ENCODE data around the gene SLC16A1.
A peak's percentile ranks its signal among the peaks of the same experiment; 100 is the strongest.
"Not testable (repeated sequence)": the region's sequence is repeated elsewhere in the genome, so short reads cannot be mapped to it uniquely, and the experiment has no call there.

The SLC16A1 gene

GRCh38 chr1:112929979-112930378, 26.0 kb downstream of the SLC16A1 start:
- DNase-seq (ENCODE audit: low read depth, low spot score) = no peak
- H3K27ac ChIP-seq = no peak overlapping the region

DNA sequence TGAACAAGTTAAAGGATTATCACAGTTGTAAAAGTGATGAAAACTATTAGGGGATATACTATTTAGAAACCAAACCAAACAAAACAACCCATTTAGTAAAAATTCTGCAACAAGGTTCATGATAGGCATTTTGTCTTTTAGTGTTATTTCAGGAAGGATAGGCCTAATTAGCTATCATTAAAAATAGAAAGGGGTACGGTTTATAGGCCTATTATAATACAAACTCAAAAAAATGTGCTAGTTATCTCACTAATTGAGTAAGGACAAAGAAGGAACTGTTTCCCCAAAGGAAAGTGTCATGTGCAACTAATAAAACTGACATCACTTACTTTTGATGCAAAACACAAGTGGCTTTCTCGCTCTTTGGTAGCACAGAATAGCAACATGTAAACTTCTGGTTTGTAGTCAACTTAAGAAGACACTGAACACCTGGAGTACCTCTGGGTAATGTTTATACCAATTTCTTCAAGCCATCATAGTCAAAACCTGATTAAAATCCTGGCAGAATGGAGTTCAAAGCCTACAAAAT, 28.5 kb downstream of the SLC16A1 start:
- no peak for DNase-seq (ENCODE audit: low read depth, low spot score)
- no peak overlapping the region for H3K27ac ChIP-seq

GRCh38 chr1:112926858-112927257, 29.1 kb downstream of the SLC16A1 start:
- no peak overlapping the region for H3K27ac ChIP-seq
- DNase-seq (ENCODE audit: low read depth, low spot score) = no peak

- no peak for DNase-seq (ENCODE audit: low read depth, low spot score)
- H3K27ac ChIP-seq = no peak overlapping the region
These were observed 31.0 kb downstream of the SLC16A1 start for GRCh38 chr1:112925015-112925414.

DNA sequence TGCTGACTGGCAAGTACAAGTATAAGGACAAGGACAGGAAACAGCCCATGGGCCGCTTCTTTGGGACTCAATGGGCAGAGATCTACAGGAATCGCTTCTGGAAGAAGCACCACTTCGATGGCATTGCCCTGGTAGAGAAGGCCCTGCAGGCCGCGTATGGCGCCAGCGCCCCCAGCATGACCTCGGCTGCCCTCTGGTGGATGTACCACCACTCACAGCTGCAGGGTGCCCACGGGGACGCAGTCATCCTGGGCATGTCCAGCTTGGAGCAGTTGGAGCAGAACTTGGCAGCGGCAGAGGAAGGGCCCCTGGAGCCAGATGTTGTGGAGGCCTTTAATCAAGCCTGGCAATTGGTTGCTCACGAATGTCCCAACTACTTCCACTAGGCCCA, 32.0 kb downstream of the SLC16A1 start:
- DNase-seq (ENCODE audit: low read depth, low spot score) = no peak
- H3K27ac ChIP-seq = no peak overlapping the region

- no peak overlapping the region for H3K27ac ChIP-seq
- DNase-seq (ENCODE audit: low read depth, low spot score) = no peak
These were observed 32.6 kb downstream of the SLC16A1 start for GRCh38 chr1:112923234-112923958.

GRCh38 chr1:112911506-112912220, 44.3 kb downstream of the SLC16A1 start:
- DNase-seq (ENCODE audit: low read depth, low spot score) = no peak
- H3K27ac ChIP-seq = no peak overlapping the region

DNA sequence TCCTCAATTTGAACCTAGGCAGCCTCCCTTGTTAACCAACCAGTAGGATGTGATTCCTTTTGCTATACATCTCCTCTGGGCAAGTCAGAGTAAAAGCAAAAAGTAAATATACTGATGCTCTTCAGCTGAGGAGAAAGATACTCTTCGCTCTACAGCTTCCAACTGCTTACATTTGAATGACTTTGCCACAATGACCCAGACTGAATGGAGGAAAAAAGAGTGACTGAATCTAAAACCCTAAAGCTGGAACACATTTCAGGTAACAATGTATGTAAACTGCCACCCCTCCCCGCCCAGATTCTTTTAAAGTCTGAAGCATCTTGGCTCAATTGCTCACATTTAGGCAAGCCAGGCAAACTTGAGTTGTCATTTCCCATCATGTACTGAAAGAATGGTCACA, 46.1 kb downstream of the SLC16A1 start:
- no peak overlapping the region for H3K27ac ChIP-seq
- no peak for DNase-seq (ENCODE audit: low read depth, low spot score)

DNA sequence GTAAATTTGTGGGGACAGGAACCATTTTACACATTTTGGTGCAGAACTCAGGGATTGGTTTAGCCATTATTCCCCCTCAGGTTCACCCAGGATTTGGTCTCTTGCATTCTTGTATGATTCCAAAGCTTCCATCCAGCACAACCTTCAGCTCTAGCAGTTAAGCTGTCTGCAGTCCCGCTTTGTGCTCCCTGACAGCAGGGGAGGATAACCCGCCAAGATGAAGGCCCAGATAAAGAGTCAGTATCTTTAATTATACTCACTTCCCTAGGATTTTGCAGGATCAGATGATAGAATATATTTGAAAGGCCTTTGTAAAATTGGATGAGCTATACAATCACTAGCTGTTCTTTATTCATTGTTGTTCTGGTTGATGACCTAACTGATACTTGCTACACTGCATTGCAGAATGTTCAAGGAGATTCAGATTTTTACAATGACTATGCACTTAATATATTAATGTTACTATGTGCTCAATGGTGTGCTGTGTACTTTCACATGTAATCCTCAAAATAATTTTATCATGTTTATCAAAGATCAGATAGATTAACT, 49.8 kb downstream of the SLC16A1 start:
- no peak for DNase-seq (ENCODE audit: low read depth, low spot score)

GRCh38 chr1:112905395-112906149, 50.4 kb downstream of the SLC16A1 start:
- peak overlapping the region; percentile 88 for H3K27ac ChIP-seq

More for the DNA sequence above, 49.8 kb downstream of the SLC16A1 start:
- H3K27ac ChIP-seq = peak overlapping the region; percentile 88

DNA sequence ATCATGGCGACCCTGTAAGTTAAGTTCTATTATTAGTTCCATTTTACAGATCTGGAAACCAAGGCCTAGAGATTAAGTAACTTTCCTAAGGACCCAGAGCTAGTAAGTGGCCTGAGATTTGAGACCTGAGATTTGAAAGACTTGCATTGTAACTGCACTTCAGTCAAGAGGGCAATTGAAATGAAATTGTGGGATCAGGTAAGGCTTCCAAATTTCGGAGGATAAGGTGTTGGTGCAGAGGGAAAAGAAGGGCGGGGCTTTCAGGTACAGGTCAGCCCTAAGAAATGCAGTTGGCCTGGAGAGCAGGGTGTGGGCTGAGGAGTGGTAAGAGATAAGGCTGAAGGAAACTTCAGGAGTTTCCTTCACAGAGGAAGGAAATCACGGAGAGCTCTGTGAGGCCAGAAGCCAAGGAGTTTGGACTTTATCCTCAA, 51.1 kb downstream of the SLC16A1 start:
- peak overlapping the region; percentile 88 for H3K27ac ChIP-seq
- no peak for DNase-seq (ENCODE audit: low read depth, low spot score)

More at GRCh38 chr1:112905395-112906149, 50.4 kb downstream of the SLC16A1 start:
- no peak for DNase-seq (ENCODE audit: low read depth, low spot score)

DNA sequence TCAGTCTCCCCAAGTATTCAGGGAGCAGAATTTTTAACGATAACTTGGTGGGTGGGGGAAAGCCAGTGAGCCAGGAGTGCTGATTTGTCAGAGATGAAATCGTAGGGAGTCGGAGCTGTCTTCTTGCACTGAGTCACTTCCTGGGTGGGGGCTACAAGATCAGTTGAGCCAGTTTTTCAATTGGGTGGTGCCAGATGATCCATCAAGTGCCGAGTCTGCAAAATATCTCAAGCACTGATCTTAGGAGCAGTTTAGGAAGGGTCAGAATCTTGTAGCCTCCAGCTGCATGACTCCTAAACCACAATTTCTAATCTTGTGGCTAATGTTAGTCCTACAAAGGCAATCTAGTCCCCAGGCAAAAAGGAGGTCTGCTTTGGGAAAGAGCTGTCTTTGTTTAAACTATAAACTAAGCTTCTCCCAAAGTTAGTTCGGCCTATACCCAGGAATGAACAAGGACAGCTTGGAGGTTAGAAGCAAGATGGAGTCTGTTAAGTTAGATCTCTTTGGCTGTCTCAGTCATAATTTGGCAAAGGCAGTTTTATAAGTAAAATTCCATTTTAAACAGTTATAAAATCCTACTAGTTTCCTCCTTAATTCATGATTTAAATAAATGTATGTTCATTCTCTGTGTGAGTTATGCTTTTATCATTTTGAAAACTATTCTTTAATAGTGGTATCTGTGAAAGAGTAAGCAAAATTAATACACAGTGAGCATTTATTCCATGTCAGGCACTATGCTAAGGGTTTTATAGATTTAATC, 51.7 kb downstream of the SLC16A1 start:
- DNase-seq (ENCODE audit: low read depth, low spot score) = peak; percentile 83
- peak overlapping the region; percentile 88 for H3K27ac ChIP-seq

- no peak overlapping the region for H3K27ac ChIP-seq
- DNase-seq (ENCODE audit: low read depth, low spot score) = no peak
These were observed 53.8 kb downstream of the SLC16A1 start for GRCh38 chr1:112902221-112902620.

DNA sequence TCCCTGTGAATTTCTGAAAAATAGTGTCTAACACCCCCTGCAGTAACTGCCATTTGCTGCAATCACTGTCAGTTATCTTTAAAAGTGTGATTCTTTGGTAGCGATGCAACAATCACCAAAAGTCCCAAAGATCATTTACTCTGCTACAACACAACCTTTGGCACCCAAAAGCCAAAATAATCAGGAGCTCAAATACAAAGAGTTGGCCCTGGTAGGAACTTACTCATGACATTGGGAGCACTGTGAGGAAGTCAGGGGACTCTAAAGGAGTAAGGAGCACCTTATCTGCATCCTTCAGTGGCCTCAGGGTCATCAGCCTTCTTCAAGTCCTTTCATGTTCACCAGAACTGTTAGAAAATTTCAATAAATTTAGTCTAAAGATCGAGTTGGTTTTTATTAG, 54.6 kb downstream of the SLC16A1 start:
- no peak overlapping the region for H3K27ac ChIP-seq
- DNase-seq (ENCODE audit: low read depth, low spot score) = no peak

DNA sequence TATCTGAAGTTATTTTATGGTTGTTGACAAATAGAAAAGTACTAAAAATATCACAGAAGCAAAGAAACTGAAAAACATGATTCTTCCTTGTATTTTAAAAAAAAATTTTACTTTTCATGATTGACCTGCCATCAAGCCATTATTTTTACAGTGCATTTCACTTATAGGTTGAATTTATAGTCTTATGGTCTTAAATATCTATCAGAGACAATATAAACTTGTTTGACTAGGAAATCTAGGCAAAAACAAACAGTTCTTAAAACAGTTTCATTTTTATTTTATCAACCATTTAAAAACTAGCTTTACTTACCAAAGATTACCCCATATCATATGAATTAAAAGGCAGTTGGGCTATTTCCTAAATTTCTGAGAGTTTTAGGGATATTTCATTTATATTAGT, 59.2 kb downstream of the SLC16A1 start:
- no peak for DNase-seq (ENCODE audit: low read depth, low spot score)

GRCh38 chr1:112894561-112895011, 61.4 kb downstream of the SLC16A1 start:
- DNase-seq (ENCODE audit: low read depth, low spot score) = no peak
- no peak overlapping the region for H3K27ac ChIP-seq

More for the DNA sequence above, 59.2 kb downstream of the SLC16A1 start:
- H3K27ac ChIP-seq = no peak overlapping the region

- DNase-seq (ENCODE audit: low read depth, low spot score) = no peak
- H3K27ac ChIP-seq = no peak overlapping the region
These were observed 62.0 kb downstream of the SLC16A1 start for GRCh38 chr1:112894010-112894292.

- no peak for DNase-seq (ENCODE audit: low read depth, low spot score)
- H3K27ac ChIP-seq = no peak overlapping the region
These were observed 62.5 kb downstream of the SLC16A1 start for GRCh38 chr1:112893288-112894009.

DNA sequence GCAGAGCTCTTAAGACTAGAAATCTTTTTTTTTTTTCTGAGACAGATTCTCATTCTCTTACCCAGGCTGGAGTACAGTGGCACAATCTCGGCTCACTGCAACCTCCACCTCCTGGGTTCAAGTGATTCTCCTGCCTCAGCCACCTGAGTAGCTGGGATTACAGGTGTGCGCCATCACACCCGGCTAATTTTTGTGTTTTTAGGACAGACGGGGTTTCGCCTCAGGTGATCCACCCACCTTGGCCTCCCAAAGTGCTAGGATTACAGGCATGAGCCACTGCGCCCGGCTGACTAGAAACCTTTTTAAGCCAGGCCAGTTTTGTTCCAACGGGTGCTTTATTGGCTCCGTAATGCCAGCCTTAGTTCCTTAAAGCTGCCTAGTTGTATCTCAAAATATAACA, 66.1 kb downstream of the SLC16A1 start:
- H3K27ac ChIP-seq; DNase-seq (ENCODE audit: low read depth, low spot score): not testable (repeated sequence)

Measured in epithelial cell of prostate (primary cell).